Esophagus squamous epithelium (tissue), 5 donors: ENCODE data around the gene SF3A2. TPM values are rescaled to one million over a fixed set of nuclear protein-coding genes. Genes with fewer than 3 reads are reported as not detected.

Experiments
- DNase-seq: peaks from one replicate; lab custom pipeline; 2025; lab: John Stamatoyannopoulos, UW
- H3K27ac ChIP-seq, 4 donors: fragments of 200-600 bp; sonication (generic); one replicate each; pipeline ENCODE4 v1.5.1; 2016 to 2019; ENCODE audit warnings: mild to moderate bottlenecking in 1 of 4
- H3K27me3 ChIP-seq, 4 donors: fragments of 200-600 bp; sonication (generic); 1 replicate in 3 of 4; 2 replicates in 1 of 4; pipeline versions ENCODE4 v1.5.1 to v1.6.0; 2017 to 2021; ENCODE audit warnings: antibody characterized with exemption in 1 of 4
- H3K36me3 ChIP-seq, 3 donors: fragments of 200-600 bp; sonication (generic); one replicate each; pipeline ENCODE4 v1.5.1; 2016 to 2019
- H3K4me1 ChIP-seq, 3 donors: fragments of 200-600 bp; sonication (generic); one replicate each; pipeline ENCODE4 v1.5.1; 2017 to 2019
- H3K4me3 ChIP-seq, 4 donors: fragments of 200-600 bp; sonication (generic); 1 replicate in 3 of 4; 2 replicates in 1 of 4; pipeline ENCODE4 v1.5.1; 2016 to 2019; ENCODE audit warnings: mild to moderate bottlenecking in 2 of 4, moderate library complexity in 1 of 4
- H3K9me3 ChIP-seq, 3 donors: fragments of 200-600 bp; sonication (generic); one replicate each; pipeline ENCODE4 v1.5.1; 2016 to 2019
- CTCF ChIP-seq, 6 experiments: fragments of 450-650 bp in 4 of 6; fragments of 200-600 bp in 2 of 6; sonication (generic) in 2 of 6; IDR thresholded peaks; one replicate each; pipeline ENCODE4 v1.5.1; 2016 to 2019; ENCODE audit warnings: antibody characterized with exemption in 6 of 6, mild to moderate bottlenecking in 4 of 6, moderate library complexity in 4 of 6
- POLR2A ChIP-seq, 4 donors: fragments of 450-650 bp; IDR thresholded peaks; one replicate each; pipeline ENCODE4 v1.6.1; 2017; ENCODE audit warnings: antibody characterized with exemption in 4 of 4, mild to moderate bottlenecking in 4 of 4, moderate library complexity in 3 of 4
- WGBS, 2 donors: methylation state at CpG; one replicate each; pipeline ENCODE4 v1.1.5; 2018; 5-methylcytosine and 5-hydroxymethylcytosine counted together
- intact Hi-C: fragments of 100-400 bp; cut with DNase I; formaldehyde crosslinking; loops from one replicate; pipeline ENCODE4 v1.15.0; 2022
- total RNA-seq, 4 donors: library from RNA; depleted of rRNA; stranded (reverse); fragments of >200 nt; gene quantifications; one replicate each; pipeline ENCODE4 v1.1.0, GENCODE V29; 2016
- donor health status: DM: yes; HTN: yes; CAD: no.

SF3A2 gene
- total RNA-seq, 4 donors from 2014 or later, result 19.3 to 39.7 (median 31.3) TPM

- TF ChIP-seq CTCF (IDR thresholded peaks at IDR 0.05) (no peak), POLR2A (IDR thresholded peaks at IDR 0.05) (no peak)
- H3K27ac ChIP-seq, result no peak overlapping the region
- H3K9me3 ChIP-seq, result no peaks in the 10 kb centered on the region
- DNase-seq, result no peak
- peaks cover 0 to 1% (median under 1%) of the 10 kb centered on the region in 3 donors for H3K4me1 ChIP-seq
- WGBS, 2 donors, result 100% methylated on average over 1 of the region's 20 CpGs; no CpG with 5 or more reads in 1 of the 2 donors
- no peak overlapping the region for H3K4me3 ChIP-seq
- H3K27me3 ChIP-seq, result no peaks in the 10 kb centered on the region
- intact Hi-C loops, result no loop called here
- peaks cover 47 to 100% (median 52%) of the 10 kb centered on the region in 3 donors for H3K36me3 ChIP-seq
These were observed 14.7 kb upstream of the SF3A2 start for GRCh38 chr19:2221918-2222317.

GRCh38 chr19:2223391-2223790 is 13.2 kb upstream of the SF3A2 start:
- Histone ChIP-seq H3K4me3 (no peak overlapping the region), H3K27me3 (no peaks in the 10 kb centered on the region), H3K4me1 (peaks cover 0 to 16% (median 4%) of the 10 kb centered on the region in 3 donors), H3K36me3 (peaks cover 42 to 100% (median 58%) of the 10 kb centered on the region in 3 donors), H3K27ac (no peak overlapping the region), H3K9me3 (no peaks in the 10 kb centered on the region)
- intact Hi-C loops, result no loop called here
- TF ChIP-seq CTCF (IDR thresholded peaks at IDR 0.05) (no peak), POLR2A (IDR thresholded peaks at IDR 0.05) (no peak)
- 93 to 94% methylated on average over 2 to 9 of the region's 18 CpGs for WGBS, 2 donors
- DNase-seq, result no peak

- DNase-seq, result no peak
- WGBS, 2 donors, result 75 to 94% methylated on average over 3 to 14 of the region's 14 CpGs
- Histone ChIP-seq H3K27ac (no peak overlapping the region), H3K27me3 (no peaks in the 10 kb centered on the region), H3K36me3 (peaks cover 42 to 100% (median 59%) of the 10 kb centered on the region in 3 donors), H3K4me3 (no peak overlapping the region), H3K9me3 (no peaks in the 10 kb centered on the region), H3K4me1 (peaks cover 0 to 22% (median 4%) of the 10 kb centered on the region in 3 donors)
- intact Hi-C loops, result no loop called here
- TF ChIP-seq CTCF (IDR thresholded peaks at IDR 0.05) (no peak), POLR2A (IDR thresholded peaks at IDR 0.05) (no peak)
These were observed 12.7 kb upstream of the SF3A2 start for GRCh38 chr19:2223959-2224358.

- TF ChIP-seq CTCF (IDR thresholded peaks at IDR 0.05), result no peak
- TF ChIP-seq POLR2A (IDR thresholded peaks at IDR 0.05), result no peak
- no peaks in the 10 kb centered on the region for H3K9me3 ChIP-seq
- H3K4me1 ChIP-seq, result peaks cover 0 to 23% (median 4%) of the 10 kb centered on the region in 3 donors
- 79 to 80% methylated on average over 8 to 9 of the region's 13 CpGs for WGBS, 2 donors
- H3K4me3 ChIP-seq, result no peak overlapping the region
- intact Hi-C loops, result no loop called here
- H3K27me3 ChIP-seq, result no peaks in the 10 kb centered on the region
- DNase-seq, result no peak
- peaks cover 37 to 100% (median 64%) of the 10 kb centered on the region in 3 donors for H3K36me3 ChIP-seq
- no peak overlapping the region for H3K27ac ChIP-seq
These were observed 11.8 kb upstream of the SF3A2 start for GRCh38 chr19:2224754-2225349.

- no peak for DNase-seq
- no peaks in the 10 kb centered on the region for H3K9me3 ChIP-seq
- no peak overlapping the region for H3K4me3 ChIP-seq
- no peak overlapping the region for H3K27ac ChIP-seq
- no peaks in the 10 kb centered on the region for H3K27me3 ChIP-seq
- H3K4me1 ChIP-seq, result peaks cover 0 to 28% (median 4%) of the 10 kb centered on the region in 3 donors
- peaks cover 35 to 100% (median 62%) of the 10 kb centered on the region in 3 donors for H3K36me3 ChIP-seq
- 93 to 96% methylated on average over 12 to 19 of the region's 32 CpGs for WGBS, 2 donors
- no peak for TF ChIP-seq POLR2A (IDR thresholded peaks at IDR 0.05)
- TF ChIP-seq CTCF (IDR thresholded peaks at IDR 0.05), result no peak
- intact Hi-C loops, result no loop called here
These were observed 11.1 kb upstream of the SF3A2 start for GRCh38 chr19:2225415-2226050.
